ENCODE data around the gene PNMA6F.
"Not testable (repeated sequence)": the region's sequence is repeated elsewhere in the genome, so short reads cannot be mapped to it uniquely, and the experiment has no call there.

Gene PNMA6F

GRCh38 chrX:153304988-153305736 lies 16.4 kb downstream of the PNMA6F start:
- Histone ChIP-seq H3K27me3 (ENCODE audit: insufficient read depth, low read length) (peaks cover 46% of the 10 kb centered on the region), H3K9me3 (ENCODE audit: low read length) (no peaks in the 10 kb centered on the region), H2AFZ (ENCODE audit: low read depth, low read length) (no peak overlapping the region), H3K4me1 (ENCODE audit: insufficient read depth, low read length) (no peaks in the 10 kb centered on the region), H3K36me3 (ENCODE audit: insufficient read depth, low read length) (no peaks in the 10 kb centered on the region), H3K4me3 (ENCODE audit: low read length) (no peak overlapping the region)

- Histone ChIP-seq H3K4me1 (ENCODE audit: insufficient read depth, low read length) (no peaks in the 10 kb centered on the region), H3K9me3 (ENCODE audit: low read length) (no peaks in the 10 kb centered on the region), H3K27me3 (ENCODE audit: insufficient read depth, low read length) (peaks cover 38% of the 10 kb centered on the region), H3K4me3 (ENCODE audit: low read length) (no peak overlapping the region), H2AFZ (ENCODE audit: low read depth, low read length) (no peak overlapping the region), H3K36me3 (ENCODE audit: insufficient read depth, low read length) (no peaks in the 10 kb centered on the region)
Measured at GRCh38 chrX:153303276-153304262, 18.0 kb downstream of the PNMA6F start.

GRCh38 chrX:153302796-153303195 lies 18.8 kb downstream of the PNMA6F start:
- no peak overlapping the region for H3K4me3 ChIP-seq (ENCODE audit: low read length)
- no peaks in the 10 kb centered on the region for H3K9me3 ChIP-seq (ENCODE audit: low read length)
- no peak overlapping the region for H2AFZ ChIP-seq (ENCODE audit: low read depth, low read length)
- H3K36me3 ChIP-seq (ENCODE audit: insufficient read depth, low read length), result no peaks in the 10 kb centered on the region
- peaks cover 40% of the 10 kb centered on the region for H3K27me3 ChIP-seq (ENCODE audit: insufficient read depth, low read length)
- H3K4me1 ChIP-seq (ENCODE audit: insufficient read depth, low read length), result no peaks in the 10 kb centered on the region

- H3K36me3 ChIP-seq (ENCODE audit: insufficient read depth, low read length), result no peaks in the 10 kb centered on the region
- no peak overlapping the region for H3K4me3 ChIP-seq (ENCODE audit: low read length)
- H3K27me3 ChIP-seq (ENCODE audit: insufficient read depth, low read length), result peaks cover 35% of the 10 kb centered on the region
- H2AFZ ChIP-seq (ENCODE audit: low read depth, low read length), result no peak overlapping the region
- H3K9me3 ChIP-seq (ENCODE audit: low read length), result no peaks in the 10 kb centered on the region
- H3K4me1 ChIP-seq (ENCODE audit: insufficient read depth, low read length), result no peaks in the 10 kb centered on the region
Measured at GRCh38 chrX:153301746-153302145, 19.8 kb downstream of the PNMA6F start.

GRCh38 chrX:153299855-153300254 lies 21.7 kb downstream of the PNMA6F start:
- no peak overlapping the region for H2AFZ ChIP-seq (ENCODE audit: low read depth, low read length)
- no peak overlapping the region for H3K4me3 ChIP-seq (ENCODE audit: low read length)
- no peaks in the 10 kb centered on the region for H3K9me3 ChIP-seq (ENCODE audit: low read length)
- no peaks in the 10 kb centered on the region for H3K36me3 ChIP-seq (ENCODE audit: insufficient read depth, low read length)
- no peaks in the 10 kb centered on the region for H3K4me1 ChIP-seq (ENCODE audit: insufficient read depth, low read length)
- H3K27me3 ChIP-seq (ENCODE audit: insufficient read depth, low read length), result peaks cover 28% of the 10 kb centered on the region

GRCh38 chrX:153297376-153297775 lies 24.2 kb downstream of the PNMA6F start:
- Histone ChIP-seq H3K4me3 (ENCODE audit: low read length) (no peak overlapping the region), H3K27me3 (ENCODE audit: insufficient read depth, low read length) (peaks cover 7% of the 10 kb centered on the region), H3K9me3 (ENCODE audit: low read length) (peaks cover 3% of the 10 kb centered on the region), H2AFZ (ENCODE audit: low read depth, low read length) (no peak overlapping the region), H3K4me1 (ENCODE audit: insufficient read depth, low read length) (no peaks in the 10 kb centered on the region), H3K36me3 (ENCODE audit: insufficient read depth, low read length) (no peaks in the 10 kb centered on the region)

- H3K36me3 ChIP-seq (ENCODE audit: insufficient read depth, low read length); H2AFZ ChIP-seq (ENCODE audit: low read depth, low read length); H3K4me3 ChIP-seq (ENCODE audit: low read length); H3K4me1 ChIP-seq (ENCODE audit: insufficient read depth, low read length); H3K27me3 ChIP-seq (ENCODE audit: insufficient read depth, low read length); H3K9me3 ChIP-seq (ENCODE audit: low read length): not testable (repeated sequence)
Measured at GRCh38 chrX:153293485-153294071, 28.0 kb downstream of the PNMA6F start.

- H2AFZ ChIP-seq (ENCODE audit: low read depth, low read length); H3K27me3 ChIP-seq (ENCODE audit: insufficient read depth, low read length); H3K4me3 ChIP-seq (ENCODE audit: low read length): not testable (repeated sequence)
Measured at GRCh38 chrX:153288807-153289206, 32.8 kb downstream of the PNMA6F start.

GRCh38 chrX:153285678-153286077 lies 35.9 kb downstream of the PNMA6F start:
- H3K36me3 ChIP-seq (ENCODE audit: insufficient read depth, low read length); H2AFZ ChIP-seq (ENCODE audit: low read depth, low read length); H3K27me3 ChIP-seq (ENCODE audit: insufficient read depth, low read length); H3K4me3 ChIP-seq (ENCODE audit: low read length); H3K4me1 ChIP-seq (ENCODE audit: insufficient read depth, low read length); H3K9me3 ChIP-seq (ENCODE audit: low read length): not testable (repeated sequence)

More at GRCh38 chrX:153288807-153289206, 32.8 kb downstream of the PNMA6F start:
- H3K9me3 ChIP-seq (ENCODE audit: low read length); H3K4me1 ChIP-seq (ENCODE audit: insufficient read depth, low read length); H3K36me3 ChIP-seq (ENCODE audit: insufficient read depth, low read length): not testable (repeated sequence)

GRCh38 chrX:153283982-153284381 lies 37.6 kb downstream of the PNMA6F start:
- not testable (repeated sequence) for H2AFZ ChIP-seq (ENCODE audit: low read depth, low read length); H3K27me3 ChIP-seq (ENCODE audit: insufficient read depth, low read length); H3K9me3 ChIP-seq (ENCODE audit: low read length); H3K4me1 ChIP-seq (ENCODE audit: insufficient read depth, low read length); H3K4me3 ChIP-seq (ENCODE audit: low read length); H3K36me3 ChIP-seq (ENCODE audit: insufficient read depth, low read length)

- not testable (repeated sequence) for H3K4me3 ChIP-seq (ENCODE audit: low read length); H3K36me3 ChIP-seq (ENCODE audit: insufficient read depth, low read length); H3K9me3 ChIP-seq (ENCODE audit: low read length)
Measured at GRCh38 chrX:153281784-153282183, 39.8 kb downstream of the PNMA6F start.

GRCh38 chrX:153279304-153279703 lies 42.3 kb downstream of the PNMA6F start:
- H3K4me1 ChIP-seq (ENCODE audit: insufficient read depth, low read length); H3K27me3 ChIP-seq (ENCODE audit: insufficient read depth, low read length); H3K4me3 ChIP-seq (ENCODE audit: low read length); H3K36me3 ChIP-seq (ENCODE audit: insufficient read depth, low read length); H3K9me3 ChIP-seq (ENCODE audit: low read length); H2AFZ ChIP-seq (ENCODE audit: low read depth, low read length): not testable (repeated sequence)

More at GRCh38 chrX:153281784-153282183, 39.8 kb downstream of the PNMA6F start:
- H2AFZ ChIP-seq (ENCODE audit: low read depth, low read length); H3K27me3 ChIP-seq (ENCODE audit: insufficient read depth, low read length); H3K4me1 ChIP-seq (ENCODE audit: insufficient read depth, low read length): not testable (repeated sequence)

- H3K4me1 ChIP-seq (ENCODE audit: insufficient read depth, low read length); H3K4me3 ChIP-seq (ENCODE audit: low read length); H3K27me3 ChIP-seq (ENCODE audit: insufficient read depth, low read length); H2AFZ ChIP-seq (ENCODE audit: low read depth, low read length); H3K9me3 ChIP-seq (ENCODE audit: low read length); H3K36me3 ChIP-seq (ENCODE audit: insufficient read depth, low read length): not testable (repeated sequence)
Measured at GRCh38 chrX:153276049-153276448, 45.5 kb downstream of the PNMA6F start.

Measured in neuron (in vitro differentiated cells).